H1 (cell line): ENCODE measurements around the gene SASH3. TPM values are rescaled to one million over a fixed set of nuclear protein-coding genes. Genes with fewer than 3 reads are reported as not detected.

Source experiments
- CTCF ChIA-PET: fragments of 300-600 bp; sonication (Branson Sonifier 250); formaldehyde crosslinking; loops from one replicate; lab custom pipeline; 2021; ENCODE audit not compliant: partially characterized antibody; lab: Charles Lee
- POLR2A ChIA-PET: fragments of 300-600 bp; sonication (Branson Sonifier 250); formaldehyde crosslinking; loops from one replicate; lab custom pipeline; 2021; ENCODE audit warnings: inconsistent platforms; ENCODE audit not compliant: partially characterized antibody; lab: Charles Lee
- DNase-seq, 2 experiments: peaks; one replicate each; pipeline versions ENCODE4 v3.0.0 to v3.0.0-alpha.2; 2010 to 2022; ENCODE audit warnings: low spot score in 2 of 2, low read depth in 1 of 2, mixed read lengths in 1 of 2
- FAIRE-seq: peaks from 2 replicates; lab custom pipeline; 2011; peaks lifted over from hg19 to GRCh38; lab: Jason Lieb, UNC
- H2AFZ ChIP-seq: 2 replicates; pipeline ENCODE4 v1.8.1; 2012; ENCODE audit warnings: low read length, inconsistent platforms
- H2AK5ac ChIP-seq: 2 replicates; pipeline ENCODE4 v1.6.1; 2013; ENCODE audit warnings: low read depth, low read length
- H2BK120ac ChIP-seq: replicated peaks from 2 replicates; pipeline ENCODE3; 2013; ENCODE audit warnings: low read depth, low read length, inconsistent platforms
- H2BK12ac ChIP-seq: 2 replicates; pipeline ENCODE4 v1.6.1; 2013; ENCODE audit warnings: low read depth, low read length
- H2BK15ac ChIP-seq: 2 replicates; pipeline ENCODE4 v1.6.1; 2013; ENCODE audit warnings: low read length
- H2BK20ac ChIP-seq: 2 replicates; pipeline ENCODE4 v1.6.1; 2013; ENCODE audit warnings: low read length
- H2BK5ac ChIP-seq: 2 replicates; pipeline ENCODE4 v1.6.1; 2013; ENCODE audit warnings: low read depth, low read length
- H3K14ac ChIP-seq: 2 replicates; pipeline ENCODE4 v1.6.1; 2013; ENCODE audit warnings: inconsistent platforms; ENCODE audit not compliant: insufficient read length
- H3K18ac ChIP-seq: 2 replicates; pipeline ENCODE4 v1.6.1; 2013; ENCODE audit warnings: low read length; ENCODE audit errors: extremely low read depth
- H3K23ac ChIP-seq: 2 replicates; pipeline ENCODE4 v1.6.1; 2013; ENCODE audit warnings: inconsistent platforms; ENCODE audit not compliant: insufficient read length
- H3K23me2 ChIP-seq: 2 replicates; pipeline ENCODE4 v1.6.1; 2013; ENCODE audit warnings: low read depth, low read length
- H3K27ac ChIP-seq: 2 replicates; pipeline ENCODE4 v1.6.1; 2011; ENCODE audit warnings: low read depth, low read length, inconsistent platforms
- H3K27me3 ChIP-seq, 4 experiments: replicated peaks in 1 of 4; 1 replicate in 1 of 4; 2 replicates in 3 of 4; pipeline versions ENCODE4 v1.6.1 to v1.8.1; 2011 to 2013; ENCODE audit warnings: low read length in 3 of 4, mild to moderate bottlenecking in 3 of 4, inconsistent platforms in 2 of 4, mixed read lengths in 2 of 4, moderate library complexity in 1 of 4; ENCODE audit not compliant: control insufficient read depth in 3 of 4, insufficient read depth in 3 of 4; ENCODE audit errors: extremely low read depth in 1 of 4
- H3K36me3 ChIP-seq, 4 experiments: 2 replicates each; pipeline versions ENCODE4 v1.6.1 to v1.8.1; 2011 to 2013; ENCODE audit warnings: mild to moderate bottlenecking in 4 of 4, low read length in 3 of 4, moderate library complexity in 2 of 4, control low read depth in 1 of 4, inconsistent platforms in 1 of 4; ENCODE audit not compliant: insufficient read depth in 4 of 4, control insufficient read depth in 2 of 4
- H3K4ac ChIP-seq: replicated peaks from 2 replicates; pipeline ENCODE3; 2013; ENCODE audit warnings: low read length, low read depth, mixed read lengths, inconsistent platforms; ENCODE audit not compliant: insufficient read length
- H3K4me1 ChIP-seq, 4 experiments: replicated peaks in 1 of 4; 1 replicate in 1 of 4; 2 replicates in 3 of 4; pipeline versions ENCODE4 v1.6.1 to v1.8.1; 2011 to 2013; ENCODE audit warnings: low read length in 3 of 4, inconsistent platforms in 2 of 4, mixed read lengths in 1 of 4; ENCODE audit not compliant: insufficient read depth in 4 of 4, control insufficient read depth in 3 of 4
- H3K4me2 ChIP-seq, 2 experiments: 2 replicates each; pipeline versions ENCODE4 v1.6.1 to v1.8.1; 2011 to 2013; ENCODE audit warnings: low read depth in 2 of 2, low read length in 2 of 2, control low read depth in 1 of 2, inconsistent platforms in 1 of 2, mild to moderate bottlenecking in 1 of 2; ENCODE audit not compliant: insufficient read depth in 1 of 2
- H3K4me3 ChIP-seq, 4 experiments: fragments of 200-600, 300-600 bp in 1 of 4; sonication (generic), shearing (Covaris generic), sonication (Bioruptor Twin) in 1 of 4; 2 replicates each; pipeline versions ENCODE4 v1.5.1 to v1.8.1; 2011 to 2016; ENCODE audit warnings: low read length in 4 of 4, low read depth in 3 of 4, control low read depth in 2 of 4, inconsistent platforms in 2 of 4, mild to moderate bottlenecking in 2 of 4, mixed read lengths in 1 of 4, moderate library complexity in 1 of 4; ENCODE audit not compliant: insufficient read depth in 2 of 4; ENCODE audit errors: extremely low read depth in 1 of 4
- H3K56ac ChIP-seq: replicated peaks from 2 replicates; pipeline ENCODE3; 2013; ENCODE audit warnings: low read depth, mild to moderate bottlenecking, mixed read lengths, low read length, inconsistent platforms; ENCODE audit not compliant: insufficient read length
- H3K79me1 ChIP-seq: 2 replicates; pipeline ENCODE4 v1.6.1; 2013; ENCODE audit warnings: low read depth, low read length, control low read depth
- H3K79me2 ChIP-seq, 2 experiments: 2 replicates each; pipeline versions ENCODE4 v1.6.1 to v1.8.1; 2012 to 2013; ENCODE audit warnings: low read length in 2 of 2, mild to moderate bottlenecking in 2 of 2, inconsistent platforms in 1 of 2; ENCODE audit not compliant: insufficient read depth in 2 of 2, control insufficient read depth in 1 of 2
- H3K9ac ChIP-seq, 4 experiments: replicated peaks in 1 of 4; 1 replicate in 1 of 4; 2 replicates in 3 of 4; pipeline versions ENCODE4 v1.6.1 to v1.8.1; 2011 to 2013; ENCODE audit warnings: low read depth in 3 of 4, low read length in 3 of 4, control low read depth in 2 of 4, mild to moderate bottlenecking in 2 of 4, moderate library complexity in 2 of 4, inconsistent platforms in 1 of 4; ENCODE audit errors: extremely low read depth in 1 of 4
- H3K9me3 ChIP-seq, 2 experiments: 2 replicates each; pipeline versions ENCODE4 v1.6.1 to v1.8.1; 2012 to 2013; ENCODE audit warnings: mild to moderate bottlenecking in 2 of 2, moderate library complexity in 2 of 2, control low read depth in 1 of 2, inconsistent platforms in 1 of 2, low read depth in 1 of 2, low read length in 1 of 2, mixed read lengths in 1 of 2; ENCODE audit not compliant: insufficient read depth in 2 of 2
- H4K20me1 ChIP-seq, 2 experiments: replicated peaks in 1 of 2; 2 replicates each; pipeline versions ENCODE3 to v1.8.1; 2011 to 2013; ENCODE audit warnings: inconsistent platforms in 2 of 2, low read length in 2 of 2, mild to moderate bottlenecking in 1 of 2; ENCODE audit not compliant: insufficient read depth in 2 of 2, control insufficient read depth in 1 of 2
- H4K5ac ChIP-seq: 2 replicates; pipeline ENCODE4 v1.6.1; 2013; ENCODE audit warnings: low read length, low read depth, mixed read lengths, inconsistent platforms; ENCODE audit not compliant: insufficient read length
- H4K8ac ChIP-seq: 2 replicates; pipeline ENCODE4 v1.8.0; 2013; ENCODE audit warnings: mild to moderate bottlenecking, moderate library complexity, low read length, inconsistent platforms; ENCODE audit not compliant: insufficient read depth; ENCODE audit errors: extremely low read depth
- H4K91ac ChIP-seq: replicated peaks from 2 replicates; pipeline ENCODE3; 2013; ENCODE audit warnings: low read length, mixed read lengths, inconsistent platforms; ENCODE audit not compliant: insufficient read length
- CEBPB ChIP-seq: IDR thresholded peaks from 2 replicates; pipeline ENCODE4 v1.6.1; 2012; ENCODE audit warnings: low read depth, low read length
- HDAC2 ChIP-seq, 2 experiments: fragments of 300-600 bp in 1 of 2; sonication (generic) in 1 of 2; IDR thresholded peaks; 2 replicates each; pipeline ENCODE4 v1.6.1; 2011 to 2012; ENCODE audit warnings: low read depth in 2 of 2, low read length in 2 of 2, mild to moderate bottlenecking in 2 of 2, moderate library complexity in 2 of 2, borderline replicate concordance in 1 of 2, inconsistent platforms in 1 of 2
- HDAC6 ChIP-seq: IDR thresholded peaks from one replicate; pipeline ENCODE4 v1.7.1; 2012; ENCODE audit warnings: low read depth, mild to moderate bottlenecking, inconsistent platforms, low read length, moderate library complexity
- SIN3A ChIP-seq, 2 experiments: IDR thresholded peaks in 1 of 2; conservative IDR thresholded peaks in 1 of 2; 2 replicates each; pipeline ENCODE4 v1.6.1; 2011 to 2012; ENCODE audit warnings: low read length in 2 of 2, improper control_type of control experiment in 1 of 2, low read depth in 1 of 2, mild to moderate bottlenecking in 1 of 2
- SP2 ChIP-seq: IDR thresholded peaks from 2 replicates; pipeline ENCODE4 v1.6.1; 2012; ENCODE audit warnings: mild to moderate bottlenecking, low read length, inconsistent platforms
- SUZ12 ChIP-seq: fragments of 200-600 bp; sonication (generic); IDR thresholded peaks from 2 replicates; pipeline ENCODE4 v1.6.1; 2012; ENCODE audit warnings: mild to moderate bottlenecking, inconsistent platforms, low read length, moderate library complexity, mixed read lengths
- TEAD4 ChIP-seq: IDR thresholded peaks from 2 replicates; pipeline ENCODE4 v1.6.1; 2012; ENCODE audit warnings: low read depth, low read length, inconsistent platforms, mixed read lengths
- WGBS, 2 experiments: shearing (Covaris generic) in 1 of 2; methylation state at CpG; one replicate each; pipeline versions ENCODE4 v1.1.6 to v1.1.7; 2013 to 2015; ENCODE audit warnings: low lambda C conversion rate in 2 of 2, mixed read lengths in 2 of 2, inconsistent platforms in 1 of 2, low coverage in 1 of 2, missing lambda C conversion rate in 1 of 2; ENCODE audit not compliant: insufficient replicate concordance in 2 of 2, insufficient coverage in 1 of 2, insufficient read length in 1 of 2; ENCODE audit errors: extremely low coverage in 1 of 2, missing lambda C conversion rate in 1 of 2; 5-methylcytosine and 5-hydroxymethylcytosine counted together
- polyA plus RNA-seq, 7 experiments: library from polyadenylated mRNA; depleted of rRNA in 3 of 7; stranded (reverse) in 5 of 7; unstranded in 2 of 7; fragments of >200 nt in 5 of 7; fragments of 200-250 nt in 2 of 7; gene quantifications; 1 replicate in 5 of 7; 2 replicates in 1 of 7; 4 replicates in 1 of 7; pipeline versions ENCODE4 v1.2.1 to v1.2.3, GENCODE V29; 2011 to 2013; ENCODE audit warnings: missing spikeins in 2 of 7, mixed read lengths in 2 of 7
- total RNA-seq: library from RNA; stranded (reverse); fragmentation: NEBNext Ultra II Directional; extraction: Animal tissue kit (Norgen Biotek cat#: 25700); gene quantifications from 2 replicates; pipeline ENCODE4 v1.2.1, GENCODE V29; 2021

Gene SASH3
- total and polyA plus RNA-seq, 2 of the 8 experiments (the other 6 are each of a cell fraction or from before 2014, with no cell fraction given) = not detected

GRCh38 chrX:129795584-129795983 lies 15.8 kb downstream of the SASH3 start:
- Histone ChIP-seq H3K4ac (no peak overlapping the region), H4K91ac (no peak overlapping the region), H2AFZ (no peak overlapping the region), H4K20me1 (no peaks in the 10 kb centered on the region), H3K23ac (no peak overlapping the region), H3K14ac (no peak overlapping the region), H2BK15ac (no peak overlapping the region), H3K27me3 (no peaks in the 10 kb centered on the region), H2BK12ac (no peak overlapping the region), H3K56ac (no peak overlapping the region), H4K5ac (no peak overlapping the region), H3K27ac (no peak overlapping the region), H3K79me1 (no peaks in the 10 kb centered on the region), H4K8ac (no peak overlapping the region), H3K4me3 (no peak overlapping the region), H3K4me2 (no peak overlapping the region), H2BK5ac (no peak overlapping the region), H3K18ac (no peak overlapping the region), H2BK120ac (no peak overlapping the region), H3K4me1 (no peaks in the 10 kb centered on the region), H3K23me2 (no peaks in the 10 kb centered on the region), H3K36me3 (peaks cover 0 to 4% (median 2%) of the 10 kb centered on the region in 4 experiments; a peak in 2 of 8 replicates), H2AK5ac (no peak overlapping the region), H3K79me2 (no peaks in the 10 kb centered on the region), H3K9ac (no peak overlapping the region), H2BK20ac (no peak overlapping the region), H3K9me3 (no peaks in the 10 kb centered on the region)
- DNase-seq = no peak
- CTCF ChIA-PET = interaction anchor here (0.7 to 1.3 kb wide), 4 partner anchors 18 to 191 kb away, joined by 3 read pairs; no protein-coding TSS in a partner anchor
- POLR2A ChIA-PET = no interaction called here
- no peak for FAIRE-seq
- 92% methylated on average over 1 of the region's 1 CpG; no CpG with 5 or more reads in 1 of the 2 experiments for WGBS, 2 experiments
- TF ChIP-seq CEBPB = no peak
- no peak for TF ChIP-seq TEAD4
- TF ChIP-seq HDAC2 (IDR thresholded peaks at IDR 0.05; ENCODE audit: borderline replicate concordance in 1 of 2, low read depth in 2 of 2, low read length in 2 of 2) = no peak
- TF ChIP-seq SIN3A (conservative IDR thresholded peaks at IDR 0.05 in 1 of 2, IDR thresholded peaks at IDR 0.05 in 1 of 2; ENCODE audit: low read depth in 1 of 2, low read length in 2 of 2) = no peak
- no peak for TF ChIP-seq SUZ12
- TF ChIP-seq HDAC6 = no peak
- no peak for TF ChIP-seq SP2
